ENCODE results near the gene VIL1.

DNA sequence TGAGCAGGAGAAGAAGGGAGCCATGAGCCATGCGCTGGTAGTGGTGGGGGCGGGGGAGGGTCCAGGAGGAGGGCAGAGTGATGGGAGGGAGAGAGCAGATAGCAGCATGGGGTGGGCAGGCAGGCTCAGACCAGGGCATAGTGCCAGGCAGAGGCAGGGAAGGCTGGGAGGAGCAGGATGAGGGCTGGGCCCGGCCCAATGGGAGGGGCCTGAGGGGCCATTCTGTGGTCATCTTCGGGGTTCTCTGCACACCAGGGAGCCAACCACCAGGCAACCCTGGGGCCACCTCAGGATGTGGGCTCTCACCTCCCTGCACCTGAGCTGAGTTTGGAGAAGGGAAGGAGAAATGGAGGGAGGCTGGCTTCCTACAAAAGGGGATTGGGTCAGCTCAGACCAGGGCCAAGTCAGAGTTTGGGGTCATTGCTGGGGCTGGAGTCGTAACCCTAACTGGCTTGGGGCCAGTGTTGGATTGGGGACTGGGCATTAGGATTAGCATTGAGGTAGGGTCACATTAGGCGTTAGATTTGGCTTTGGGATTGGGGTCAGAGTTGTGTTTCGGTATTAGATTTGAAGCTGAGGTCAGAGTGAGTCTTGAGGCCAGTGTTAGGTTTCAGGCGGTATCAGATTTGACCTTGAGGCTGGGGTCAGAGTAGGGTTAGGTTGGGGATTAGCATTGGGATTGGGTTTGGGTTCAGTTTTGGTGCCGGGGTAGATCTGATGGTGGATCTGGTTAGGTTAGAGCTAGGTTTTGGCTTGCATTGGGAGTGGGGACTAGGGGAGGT, 11.2 kb downstream of the VIL1 start:
- TF ChIP-seq ZNF274 (IDR thresholded peaks at IDR 0.05; ENCODE audit: low read depth, low read length) (no peak), YY1 (IDR thresholded peaks at IDR 0.05; ENCODE audit: insufficient read depth, insufficient read length) (no peak)
